Body of pancreas (tissue), 4 donors: Measurements from ENCODE around the gene MYMX.

Experiments used
- CTCF ChIP-seq, 7 experiments: fragments of 450-650 bp in 4 of 7; fragments of 200-600 bp in 3 of 7; sonication (generic) in 3 of 7; IDR thresholded peaks; one replicate each; pipeline ENCODE4 v1.5.1; 2016 to 2019; ENCODE audit warnings: antibody characterized with exemption in 7 of 7
- POLR2A ChIP-seq, 3 donors: fragments of 450-650 bp; IDR thresholded peaks; one replicate each; pipeline ENCODE4 v1.6.1; 2016; ENCODE audit warnings: antibody characterized with exemption in 3 of 3, mild to moderate bottlenecking in 2 of 3

- TF ChIP-seq CTCF (IDR thresholded peaks at IDR 0.05) (no peak), POLR2A (IDR thresholded peaks at IDR 0.05) (no peak)
Measured at GRCh38 chr6:44199883-44200282, 16.8 kb upstream of the MYMX start.
